A673 (cell line): ENCODE data around the gene EVI5L. TPM values are rescaled to one million over a fixed set of nuclear protein-coding genes. Genes with fewer than 3 reads are reported as not detected.

Experiments
- BruUV-seq: library from RNA; stranded (reverse); fragments of 400-500 nt; replicated peaks from 2 replicates; lab custom pipeline; 2021; lab: Mats Ljungman, UMichigan
- CTCF ChIA-PET: fragments of 300-600 bp; sonication (Branson Sonifier 250); formaldehyde crosslinking; loops from one replicate; lab custom pipeline; 2022; ENCODE audit warnings: antibody characterized with exemption; lab: Charles Lee
- POLR2A ChIA-PET: fragments of 300-600 bp; sonication (Branson Sonifier 250); formaldehyde crosslinking; loops from one replicate; lab custom pipeline; 2022; ENCODE audit warnings: antibody characterized with exemption; ENCODE audit not compliant: low non-redundant PET; lab: Charles Lee
- DNase-seq: peaks from one replicate; pipeline ENCODE4 v3.0.0-alpha.2; 2015; ENCODE audit warnings: low spot score
- H3K27ac ChIP-seq: fragments of 200-600 bp; sonication (generic); 2 replicates; pipeline ENCODE4 v1.5.1; 2016; ENCODE audit warnings: mixed run types, low read depth, mild to moderate bottlenecking, mixed read lengths, antibody characterized with exemption, low read length; ENCODE audit not compliant: poor library complexity, severe bottlenecking
- H3K27me3 ChIP-seq: fragments of 200-600 bp; sonication (generic); replicated peaks from 2 replicates; pipeline ENCODE4 v1.6.1; 2017; ENCODE audit warnings: mixed run types, low read depth, mild to moderate bottlenecking, mixed read lengths, antibody characterized with exemption, low read length; ENCODE audit not compliant: insufficient read depth, poor library complexity
- H3K36me3 ChIP-seq: fragments of 200-600 bp; sonication (generic); 2 replicates; pipeline ENCODE4 v1.6.1; 2016; ENCODE audit warnings: mixed run types, mild to moderate bottlenecking, mixed read lengths, antibody characterized with exemption, low read length; ENCODE audit not compliant: insufficient read depth, poor library complexity, severe bottlenecking
- H3K4me1 ChIP-seq: fragments of 200-600 bp; sonication (generic); 2 replicates; pipeline ENCODE4 v1.6.1; 2017; ENCODE audit warnings: mixed run types, mild to moderate bottlenecking, mixed read lengths, antibody characterized with exemption, low read length; ENCODE audit not compliant: insufficient read depth, poor library complexity, severe bottlenecking
- H3K4me3 ChIP-seq: fragments of 200-600 bp; sonication (generic); 2 replicates; pipeline ENCODE4 v1.5.1; 2016; ENCODE audit warnings: low read depth, mixed run types, mild to moderate bottlenecking, mixed read lengths, low read length; ENCODE audit not compliant: poor library complexity, severe bottlenecking
- H3K9me3 ChIP-seq: fragments of 200-600 bp; sonication (generic); 2 replicates; pipeline ENCODE4 v1.6.1; 2016; ENCODE audit warnings: mixed run types, low read depth, mild to moderate bottlenecking, mixed read lengths, antibody characterized with exemption, low read length; ENCODE audit not compliant: poor library complexity, severe bottlenecking
- CTCF ChIP-seq: fragments of 300-800, 200-600 bp; sonication (generic); conservative IDR thresholded peaks from 2 replicates; pipeline ENCODE4 v1.5.1; 2017; ENCODE audit warnings: low read depth, mild to moderate bottlenecking, antibody characterized with exemption, low read length, moderate library complexity, mixed read lengths
- EZH2 ChIP-seq: fragments of 200-600 bp; sonication (generic); IDR thresholded peaks from 2 replicates; pipeline ENCODE4 v1.6.1; 2017; ENCODE audit warnings: borderline replicate concordance, low read depth, mild to moderate bottlenecking, mixed read lengths, antibody characterized with exemption, low read length; ENCODE audit not compliant: poor library complexity, severe bottlenecking
- intact Hi-C: fragments of 100-400 bp; cut with micrococcal nuclease; formaldehyde crosslinking; loops from one replicate; pipeline ENCODE4 v1.10.0; 2022; ENCODE audit not compliant: unreplicated experiment
- total RNA-seq: library from RNA; stranded (reverse); gene quantifications from 2 replicates; pipeline ENCODE4 v1.2.3, GENCODE V29; 2021

The EVI5L gene
- total RNA-seq, 1 experiment from 2014 or later = 4.8 TPM

DNA sequence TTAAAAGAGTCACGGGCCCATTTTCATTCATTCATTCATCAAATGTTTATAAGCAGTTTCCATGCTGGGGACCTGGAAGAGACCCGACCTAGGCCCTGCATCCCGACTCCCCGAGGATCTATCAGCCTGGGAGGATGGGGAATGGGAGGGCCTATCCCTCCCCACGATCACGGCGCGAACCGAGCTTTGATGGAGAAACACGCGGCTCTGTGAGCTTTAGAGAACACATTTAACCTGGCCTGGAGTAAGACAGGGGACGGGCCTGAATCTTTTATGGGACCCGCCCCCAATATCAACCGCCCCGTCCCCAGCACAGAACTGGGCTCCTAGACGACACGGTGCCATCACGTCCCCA is 875 bp upstream of the EVI5L start:
- ChIA-PET CTCF (no interaction called here), POLR2A (no interaction called here)
- Histone ChIP-seq H3K27me3 (no peaks in the 10 kb centered on the region), H3K4me1 (peaks cover 9% of the 10 kb centered on the region), H3K36me3 (no peaks in the 10 kb centered on the region), H3K4me3 (peak overlapping the region; percentile 59), H3K27ac (no peak overlapping the region), H3K9me3 (no peaks in the 10 kb centered on the region)
- BruUV-seq = no TSS peak
- peak; percentile 18 for DNase-seq
- TF ChIP-seq CTCF (no peak), EZH2 (no peak)
- intact Hi-C loops = no loop called here

DNA sequence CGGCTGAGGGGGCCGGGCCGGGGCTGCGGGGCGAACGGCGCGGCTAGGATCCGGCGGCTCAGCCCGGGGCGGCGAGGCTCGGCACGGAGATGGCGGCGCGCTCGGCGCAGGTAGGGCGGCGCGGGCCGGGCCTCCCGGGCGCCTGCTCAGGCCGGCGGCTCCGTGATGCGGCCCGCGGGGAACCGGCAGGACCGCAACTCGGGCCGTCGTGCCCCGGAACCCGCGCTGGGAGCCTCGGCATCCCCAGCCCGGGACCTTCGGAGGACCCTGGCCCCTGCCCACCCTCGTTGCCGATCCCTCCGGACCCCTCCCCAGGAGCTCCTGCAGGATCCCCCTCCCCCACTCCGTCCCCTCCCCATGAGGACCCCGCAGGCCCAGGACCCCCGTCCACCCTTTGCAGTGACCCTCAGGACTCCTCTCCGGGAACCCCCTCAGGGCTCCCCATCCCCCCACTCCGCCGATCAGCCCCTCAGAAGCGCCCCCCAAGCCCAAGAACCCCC is 304 bp downstream of the EVI5L start:
- POLR2A ChIA-PET = no interaction called here

GRCh38 chr19:7830823-7831222 is 805 bp downstream of the EVI5L start:
- Histone ChIP-seq H3K27ac (no peak overlapping the region), H3K27me3 (no peaks in the 10 kb centered on the region), H3K4me3 (peak overlapping the region; percentile 59), H3K4me1 (peaks cover 9% of the 10 kb centered on the region), H3K9me3 (no peaks in the 10 kb centered on the region), H3K36me3 (no peaks in the 10 kb centered on the region)
- intact Hi-C loops = no loop called here
- no peak for DNase-seq
- POLR2A ChIA-PET = no interaction called here
- TF ChIP-seq CTCF (no peak), EZH2 (no peak)
- CTCF ChIA-PET = no interaction called here
- BruUV-seq = no TSS peak

More for the DNA sequence above, 304 bp downstream of the EVI5L start:
- Histone ChIP-seq H3K4me1 (peaks cover 9% of the 10 kb centered on the region), H3K27me3 (no peaks in the 10 kb centered on the region), H3K27ac (no peak overlapping the region), H3K4me3 (peak overlapping the region; percentile 59), H3K36me3 (no peaks in the 10 kb centered on the region), H3K9me3 (no peaks in the 10 kb centered on the region)
- TF ChIP-seq EZH2 (no peak), CTCF (no peak)
- no peak for DNase-seq
- no TSS peak for BruUV-seq
- intact Hi-C loops = no loop called here
- CTCF ChIA-PET = no interaction called here
